HG02885 (cell line): Measurements from ENCODE around the gene DIP2A.
"Not testable (repeated sequence)": the region's sequence is repeated elsewhere in the genome, so short reads cannot be mapped to it uniquely, and the experiment has no call there.

Source experiments
- ATAC-seq: cut with Tn5 transposase; IDR thresholded peaks from one replicate; pipeline ENCODE4 v1.9.1; 2021; ENCODE audit warnings: mild to moderate bottlenecking; ENCODE audit not compliant: unreplicated experiment, poor library complexity

Gene DIP2A

GRCh38 chr21:46577786-46578185 is 119.1 kb downstream of the DIP2A start:
- not testable (repeated sequence) for ATAC-seq

GRCh38 chr21:46579394-46579793 is 120.7 kb downstream of the DIP2A start:
- not testable (repeated sequence) for ATAC-seq

DNA sequence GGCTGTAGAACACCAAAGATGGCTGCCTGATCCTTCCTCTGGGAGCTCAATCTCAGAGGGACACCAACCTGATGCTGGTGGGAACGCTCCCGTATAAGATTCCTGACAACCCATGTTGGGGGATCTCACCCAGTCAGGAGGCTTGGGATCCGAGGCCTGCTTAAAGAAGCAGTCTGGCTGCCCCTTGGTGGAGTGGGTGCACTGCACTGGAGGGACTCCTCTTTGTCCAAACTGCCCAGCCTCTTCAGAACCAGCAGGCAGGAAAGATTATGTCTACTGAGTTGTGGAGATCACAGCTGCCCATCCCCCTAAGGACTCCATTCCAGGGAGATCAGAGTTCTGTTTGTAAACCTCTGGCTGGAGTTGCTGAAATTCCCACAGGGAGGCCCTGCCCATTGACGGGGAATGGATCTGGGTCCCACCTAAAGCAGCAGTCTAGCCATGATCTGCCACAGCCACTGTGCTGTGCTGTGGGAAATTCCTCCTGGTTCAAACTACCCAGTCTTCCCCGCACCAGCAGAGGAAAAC is 123.2 kb downstream of the DIP2A start:
- ATAC-seq: no peak

GRCh38 chr21:46585191-46585953 is 126.7 kb downstream of the DIP2A start:
- no peak for ATAC-seq

DNA sequence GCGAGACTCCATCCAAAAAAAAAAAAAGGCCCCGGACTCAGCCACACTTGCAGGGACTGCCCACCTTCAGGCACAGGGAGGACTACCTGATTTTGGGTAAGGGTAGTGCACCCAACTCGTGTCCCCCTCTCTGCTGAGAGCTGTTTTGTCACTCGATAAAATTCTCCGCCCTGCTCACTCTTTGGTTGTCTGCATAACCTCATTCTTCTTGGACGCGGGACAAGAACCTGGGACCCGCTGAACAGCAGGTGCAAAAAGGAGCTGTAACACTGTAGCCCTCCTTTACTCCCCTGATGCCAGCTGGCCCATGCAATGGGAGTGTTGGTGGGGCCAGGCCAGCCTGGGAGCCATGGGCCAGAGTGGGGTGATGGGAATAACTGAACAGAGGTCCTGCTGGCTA is 135.6 kb downstream of the DIP2A start:
- ATAC-seq: no peak

DNA sequence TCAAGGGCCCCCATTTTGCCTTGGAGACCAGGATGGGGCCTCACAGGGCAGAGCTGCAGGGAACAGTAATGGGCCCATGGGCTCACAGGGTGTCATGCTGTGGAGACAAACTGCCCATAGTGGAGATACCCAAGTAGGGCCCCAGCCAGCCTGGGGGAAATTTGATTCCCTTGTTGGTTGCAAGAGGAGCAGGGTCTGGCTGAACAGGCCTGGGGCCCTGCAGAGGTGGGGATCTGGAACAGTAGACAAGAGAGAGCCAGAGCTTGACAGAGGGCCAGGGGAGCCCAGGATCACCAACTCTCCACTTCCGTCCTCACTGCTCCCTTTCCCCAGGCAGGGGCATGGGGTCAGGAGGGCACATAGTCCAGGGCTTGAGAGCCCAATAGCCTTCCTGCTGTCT is 137.5 kb downstream of the DIP2A start:
- no peak for ATAC-seq

DNA sequence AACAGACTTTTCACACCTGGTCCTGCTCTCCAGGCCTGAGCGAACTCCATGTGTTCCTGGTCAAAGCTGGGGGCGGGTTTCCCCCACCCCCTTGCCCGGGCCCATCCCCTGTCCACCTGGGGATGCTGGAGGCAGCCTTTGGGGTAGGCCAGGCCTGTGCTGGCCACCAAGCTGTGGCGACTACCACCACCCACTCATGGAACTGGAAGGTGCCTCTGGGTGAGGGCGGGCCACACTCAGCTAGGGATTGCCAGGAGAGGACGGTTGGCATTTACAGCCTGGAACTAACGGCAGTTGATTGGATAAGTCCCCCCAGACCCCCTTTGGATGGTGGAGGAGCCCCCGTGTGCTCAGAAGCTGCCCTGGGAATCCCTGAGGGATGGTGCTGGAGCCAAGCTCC is 138.3 kb downstream of the DIP2A start:
- no peak for ATAC-seq

DNA sequence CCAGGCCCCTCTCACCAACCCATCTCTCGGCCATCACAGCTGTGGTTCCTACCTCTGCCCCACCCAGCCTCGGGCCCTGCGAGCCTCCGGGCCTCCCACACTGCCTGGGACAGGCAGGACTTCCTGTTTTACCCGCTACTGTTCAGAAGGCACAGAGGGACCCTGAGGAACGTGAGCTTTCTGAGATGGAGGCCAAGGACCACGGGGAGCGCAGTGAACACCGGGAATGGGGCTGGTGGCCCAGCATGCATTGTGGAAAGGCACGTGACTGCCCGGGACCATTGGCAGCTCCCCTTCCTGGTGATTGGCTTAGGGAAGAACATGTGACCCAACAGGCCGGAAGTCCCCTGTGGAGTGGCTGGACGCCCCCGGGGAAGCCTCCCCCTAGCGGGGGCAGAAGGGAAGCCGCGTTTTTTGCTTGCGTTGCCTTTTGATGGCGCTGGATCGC is 139.2 kb downstream of the DIP2A start:
- ATAC-seq: no peak

DNA sequence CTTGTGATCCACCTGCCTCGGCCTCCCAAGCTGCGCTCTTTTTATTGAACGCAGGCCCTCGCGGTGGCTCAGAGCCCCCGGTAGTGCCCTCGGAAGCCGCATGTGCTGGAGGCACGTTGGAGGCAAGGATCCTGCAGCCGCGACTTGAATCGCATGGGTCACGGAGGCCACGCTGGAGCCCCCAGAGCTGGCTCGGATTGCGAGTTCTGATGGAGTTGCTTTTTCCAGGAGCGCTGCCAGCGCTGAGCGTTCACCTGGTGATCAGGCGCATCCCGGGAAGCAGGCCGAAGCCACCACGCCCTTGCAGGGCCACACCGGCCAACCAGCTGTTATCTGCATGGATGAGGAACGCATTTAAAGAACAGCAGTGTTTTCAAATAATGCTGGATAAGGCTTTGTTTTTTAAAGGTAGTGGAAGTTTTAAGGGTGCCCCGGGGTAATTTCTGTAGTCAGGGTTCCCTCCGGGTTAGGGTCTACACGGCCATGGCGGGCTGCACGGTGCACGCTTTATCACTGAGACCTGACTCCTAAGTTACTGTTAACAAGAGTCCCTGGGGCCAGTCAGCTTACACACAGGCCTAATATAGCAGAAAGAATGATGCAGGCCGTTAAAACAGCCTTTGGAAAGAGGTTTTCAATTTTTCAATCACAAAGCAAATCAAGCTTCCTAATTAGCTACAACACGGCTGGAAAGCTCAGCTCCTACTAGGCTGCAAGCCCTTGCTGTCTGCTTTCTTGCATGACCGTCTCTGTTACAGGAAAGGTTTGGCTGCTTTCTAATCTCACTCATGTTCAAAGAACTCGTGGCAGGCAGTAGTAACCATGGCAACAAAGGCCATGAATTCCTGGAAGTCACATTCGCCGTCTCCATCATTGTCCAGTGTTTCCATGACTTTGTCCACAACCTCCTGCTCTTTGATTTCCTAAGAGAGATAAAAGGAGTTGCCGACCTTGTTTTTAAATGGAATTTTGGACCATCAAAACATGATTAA is 140.2 kb downstream of the DIP2A start:
- no peak for ATAC-seq

DNA sequence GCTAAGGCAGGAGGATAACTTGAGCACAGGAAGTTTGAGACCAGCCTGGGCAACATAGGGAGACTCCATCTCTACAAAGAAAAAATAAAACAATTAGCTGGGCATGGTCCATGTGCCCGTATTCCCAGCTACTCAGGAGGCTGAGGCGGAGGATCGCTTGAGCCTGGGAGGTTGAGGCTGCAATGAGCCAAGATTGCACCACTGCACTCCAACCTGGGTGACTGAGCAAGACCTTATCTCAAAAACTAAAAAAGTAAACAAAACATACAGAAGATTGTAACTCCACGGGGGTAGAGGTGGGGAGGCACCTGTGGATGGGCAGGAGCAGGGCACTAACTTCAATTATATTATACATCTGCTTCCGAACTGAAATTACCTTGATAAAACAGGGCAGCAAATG is 141.6 kb downstream of the DIP2A start:
- ATAC-seq: no peak

DNA sequence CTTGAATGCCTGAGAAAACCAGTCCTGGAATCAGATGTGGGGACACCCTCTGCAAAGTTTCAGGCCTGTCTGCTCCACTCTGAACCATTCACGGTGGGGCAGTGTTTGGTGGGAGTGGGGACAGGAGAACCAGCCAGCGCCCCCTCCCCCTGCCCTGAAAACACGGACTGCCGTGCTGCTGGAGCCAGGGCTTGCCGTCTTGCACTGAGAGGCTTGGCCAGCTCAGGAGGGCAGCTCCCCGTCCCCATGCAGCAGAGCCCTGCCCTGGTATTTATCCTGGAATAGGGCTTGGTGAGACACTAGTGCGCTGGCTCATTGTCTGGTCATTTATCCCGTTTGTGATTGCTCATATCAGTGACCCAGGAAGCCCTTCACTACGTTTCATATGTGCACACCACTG is 142.3 kb downstream of the DIP2A start:
- no peak for ATAC-seq

GRCh38 chr21:46603228-46603627 is 144.5 kb downstream of the DIP2A start:
- no peak for ATAC-seq

DNA sequence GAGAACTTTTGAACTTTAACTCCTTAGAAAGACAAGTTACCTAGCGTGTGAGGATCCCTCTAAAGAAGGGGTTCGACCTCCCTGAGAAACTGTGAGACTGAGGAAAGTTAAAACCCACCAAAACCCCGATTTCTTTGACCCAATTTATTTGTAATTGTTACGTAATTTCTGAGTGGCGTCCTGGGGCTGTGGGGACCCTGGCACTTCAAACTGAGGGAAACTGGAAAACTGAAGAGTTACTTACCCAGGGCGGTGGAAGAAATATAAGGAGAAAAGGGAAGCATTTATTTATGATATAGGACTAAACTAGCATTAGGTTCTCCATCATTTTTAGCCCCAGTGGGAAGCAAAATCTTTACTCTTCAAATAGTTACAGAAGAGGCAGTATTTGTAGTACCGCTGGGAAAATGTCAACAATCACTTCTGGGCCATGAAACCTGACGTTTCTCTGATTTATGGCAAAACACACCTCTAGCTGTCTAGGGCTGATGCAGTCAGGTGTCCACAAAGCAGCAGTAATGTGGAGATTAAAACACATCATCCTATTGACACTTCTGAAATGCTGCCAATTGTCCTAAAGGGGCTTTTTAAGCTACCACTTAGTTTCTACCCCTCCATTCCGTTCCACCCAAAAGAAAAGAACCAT is 145.8 kb downstream of the DIP2A start:
- no peak for ATAC-seq

DNA sequence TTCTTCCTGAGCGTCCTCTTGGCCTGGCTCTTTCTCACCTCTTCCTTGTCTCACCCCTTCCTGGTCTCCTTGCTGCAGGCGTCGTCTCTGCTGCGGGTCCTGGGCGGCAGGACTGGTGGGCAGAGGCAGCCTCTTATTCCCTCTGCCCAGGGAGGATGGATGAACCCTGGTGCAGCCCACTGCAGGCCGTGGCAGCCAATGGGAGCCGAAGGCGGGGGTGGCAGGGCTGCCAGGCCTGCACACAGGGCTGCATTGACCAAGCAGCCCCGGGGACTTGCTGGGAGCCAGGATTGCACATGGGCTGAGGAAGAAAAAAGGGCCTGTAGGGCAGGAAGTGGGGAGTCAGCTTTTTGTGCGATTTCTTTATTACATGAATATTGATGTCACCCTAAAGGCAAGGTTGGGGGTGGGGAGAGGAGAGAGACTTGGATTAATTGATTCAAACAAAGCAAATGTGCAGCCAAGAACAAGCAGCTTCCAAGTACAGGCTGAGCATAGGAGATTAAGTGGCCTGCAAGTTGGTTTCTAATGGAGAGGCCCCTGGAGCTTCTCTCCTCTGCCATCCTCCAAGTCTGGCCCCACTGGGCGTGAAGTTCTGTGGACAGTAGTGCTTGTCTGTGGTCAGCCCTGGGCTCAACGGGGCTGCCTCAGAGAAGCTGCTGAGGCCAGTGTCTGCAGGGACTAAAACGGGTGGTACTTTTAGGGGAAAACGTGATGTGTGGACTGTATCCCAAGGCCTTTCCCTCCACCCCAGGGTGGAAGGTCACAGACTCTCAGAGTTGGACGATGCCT is 146.5 kb downstream of the DIP2A start, which contains the start of gene S100B:
TSS of gene S100B (minus strand) at position 108 of the 792 bp plus-strand sequence. CDS start 2,667 bp downstream, outside the sequence.
- no peak for ATAC-seq

DNA sequence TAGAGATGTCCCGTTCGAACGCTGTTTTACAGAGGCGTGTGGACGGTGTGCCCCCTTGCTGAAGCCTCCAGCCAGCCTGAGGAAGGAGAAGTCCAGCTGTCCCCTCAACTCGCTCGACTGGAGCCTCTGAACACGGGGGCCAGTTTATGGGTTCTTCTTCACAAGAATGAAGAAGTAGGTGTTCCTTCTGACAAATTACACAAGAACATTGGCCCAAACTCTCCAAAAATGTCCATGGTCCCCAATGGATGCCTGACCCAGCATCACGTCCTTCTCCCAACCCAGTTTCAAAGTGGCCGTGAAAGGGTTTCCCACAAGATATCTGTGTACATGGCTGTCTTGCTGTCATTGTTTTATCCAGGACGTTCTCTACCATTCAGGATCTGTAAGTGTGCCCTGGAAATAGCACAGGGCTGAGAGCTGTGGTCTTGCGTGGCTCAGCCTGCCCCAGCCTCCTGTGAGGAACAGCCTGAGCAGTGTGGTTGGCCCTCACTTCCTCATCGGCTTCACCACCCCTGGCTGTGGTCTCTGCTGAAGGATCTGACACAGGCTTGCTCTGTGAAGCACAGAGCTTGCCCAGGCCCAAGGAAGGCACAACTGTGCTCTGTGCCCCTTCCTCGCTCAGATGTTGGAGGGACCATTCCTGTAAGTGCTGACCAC is 147.2 kb downstream of the DIP2A start:
- no peak for ATAC-seq

DNA sequence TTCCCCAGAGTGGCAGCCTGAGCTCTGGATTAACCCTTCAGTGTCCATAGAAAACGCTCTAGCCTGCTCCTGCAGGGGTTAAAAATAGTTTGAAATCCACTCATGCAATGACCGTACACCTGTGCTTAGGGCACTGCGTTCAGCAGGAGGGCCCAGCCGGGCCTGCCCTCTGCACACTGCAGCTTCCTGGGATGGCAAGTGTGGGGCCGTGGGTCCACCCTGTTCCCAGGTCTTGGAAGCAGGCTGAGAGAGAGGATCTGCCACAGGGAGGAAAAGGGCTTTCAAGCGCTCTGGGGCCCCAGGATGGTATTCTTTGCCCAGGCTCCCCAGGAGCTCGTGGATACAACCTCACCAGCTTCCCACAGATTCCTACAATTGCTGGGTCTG is 147.7 kb downstream of the DIP2A start:
- no peak for ATAC-seq

DNA sequence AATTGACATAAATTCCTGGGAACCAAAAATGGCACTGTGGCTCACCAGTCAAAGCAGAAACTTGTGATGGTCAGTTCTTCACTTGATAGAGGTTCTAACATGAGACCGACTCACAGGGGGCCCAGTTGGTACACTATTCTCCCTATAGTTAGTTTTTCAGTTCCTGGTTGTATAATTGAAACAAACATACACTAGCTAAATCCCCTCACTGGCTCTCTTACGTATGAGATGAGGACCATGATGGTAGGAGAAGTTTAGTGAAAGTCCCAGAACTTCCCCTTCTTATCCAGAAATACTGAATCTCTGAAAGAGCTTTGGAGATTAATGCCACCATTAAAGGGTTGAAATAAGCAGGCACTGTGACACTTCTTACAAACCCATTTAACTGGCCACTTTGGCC is 148.9 kb downstream of the DIP2A start:
- no peak for ATAC-seq

DNA sequence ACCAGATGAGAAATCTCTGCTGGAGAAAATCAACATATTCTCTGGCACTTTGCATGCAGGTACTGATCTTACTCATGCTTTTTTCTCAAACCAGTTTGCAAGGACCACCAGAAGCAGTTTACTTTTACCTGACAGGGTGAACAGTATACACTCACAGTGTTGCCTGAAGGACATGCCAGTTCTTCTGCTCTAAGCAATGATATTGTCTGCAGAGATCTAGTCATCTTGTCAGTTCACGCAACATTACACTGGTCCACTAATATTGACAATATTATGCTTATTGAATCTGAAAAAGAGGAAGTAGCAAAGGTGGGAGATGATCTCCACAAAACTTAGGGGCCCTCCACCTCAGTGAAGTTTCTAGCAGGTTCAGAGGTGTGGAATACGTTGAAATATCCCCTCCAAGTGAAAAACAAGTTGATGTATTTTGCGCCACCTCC is 150.0 kb downstream of the DIP2A start:
- peak; percentile 55 for ATAC-seq
